T-helper 17 cell (primary cell): ENCODE results near the gene SMIM10L2A. TPM values are rescaled to one million over a fixed set of nuclear protein-coding genes. Genes with fewer than 3 reads are reported as not detected.

Experiments
- ATAC-seq: fragments of 150-1000 bp; cut with Tn5 transposase; 2 replicates; pipeline ENCODE4 v1.10.0; 2021; ENCODE audit warnings: mild to moderate bottlenecking, moderate library complexity
- DNase-seq, 3 donors: peaks; one replicate each; pipeline versions ENCODE4 v3.0.0 to v3.0.0-alpha.2; 2020 to 2021
- H3K9me3 ChIP-seq: one replicate; pipeline ENCODE4 v1.7.0; 2013; ENCODE audit warnings: low read length, mild to moderate bottlenecking; ENCODE audit not compliant: control insufficient read depth, poor library complexity, severe bottlenecking
- H3K27ac Mint-ChIP-seq: one replicate; pipeline ENCODE4 v1.8.0; 2022; ENCODE audit warnings: mild to moderate bottlenecking, moderate library complexity, mixed read lengths
- H3K27me3 Mint-ChIP-seq: one replicate; pipeline ENCODE4 v1.8.0; 2022; ENCODE audit warnings: mixed read lengths
- H3K36me3 Mint-ChIP-seq: one replicate; pipeline ENCODE4 v1.8.0; 2022; ENCODE audit warnings: low read depth, mixed read lengths
- H3K4me1 Mint-ChIP-seq: one replicate; pipeline ENCODE4 v1.8.0; 2022; ENCODE audit warnings: mild to moderate bottlenecking, mixed read lengths
- H3K4me3 Mint-ChIP-seq: one replicate; pipeline ENCODE4 v1.8.0; 2022; ENCODE audit warnings: mild to moderate bottlenecking, moderate library complexity, mixed read lengths
- total RNA-seq, 4 donors: library from RNA in 2 of 4; stranded (reverse) in 2 of 4; gene quantifications; one replicate each; pipeline ENCODE4 v1.2.3 and lab custom pipeline; 2022 to 2026

Gene SMIM10L2A
- total RNA-seq (under 1 TPM; 0.37 to 0.45 TPM), total RNA-seq (lab: John Stamatoyannopoulos, UW) (1.4 to 5.7 reads per million in 2 donors)

GRCh38 chrX:135421932-135422809 is at the start of gene SMIM10L2A:
TSS of gene SMIM10L2A (plus strand) at chrX:135421944. CDS start at chrX:135422132, 188 bp downstream.
- peaks cover 8% of the 10 kb centered on the region for H3K4me1 Mint-ChIP-seq
- DNase-seq (no peak), ATAC-seq (peak; percentile 61)
- H3K36me3 Mint-ChIP-seq = no peaks in the 10 kb centered on the region
- H3K27ac Mint-ChIP-seq = no peak within 1 kb of the TSS
- peak within 1 kb of the TSS; percentile 79 for H3K4me3 Mint-ChIP-seq
- no peaks in the 10 kb centered on the region for H3K9me3 ChIP-seq
- H3K27me3 Mint-ChIP-seq = no peaks in the 10 kb centered on the region

- H3K36me3 Mint-ChIP-seq = peaks cover 2% of the 10 kb centered on the region
- H3K27me3 Mint-ChIP-seq = no peaks in the 10 kb centered on the region
- no peaks in the 10 kb centered on the region for H3K9me3 ChIP-seq
- H3K4me1 Mint-ChIP-seq = peaks cover 3% of the 10 kb centered on the region
- H3K27ac Mint-ChIP-seq = no peak overlapping the region
- DNase-seq = no peak
- no peak overlapping the region for H3K4me3 Mint-ChIP-seq
- no peak for ATAC-seq
Observed at GRCh38 chrX:135373357-135373756, 48.4 kb upstream of the SMIM10L2A start.

- H3K9me3 ChIP-seq = no peaks in the 10 kb centered on the region
- H3K27me3 Mint-ChIP-seq = no peaks in the 10 kb centered on the region
- H3K4me1 Mint-ChIP-seq = peaks cover 18% of the 10 kb centered on the region
- ATAC-seq = no peak
- no peaks in the 10 kb centered on the region for H3K36me3 Mint-ChIP-seq
- no peak for DNase-seq
- peak overlapping the region; percentile 83 for H3K27ac Mint-ChIP-seq
- H3K4me3 Mint-ChIP-seq = no peak overlapping the region
Observed at GRCh38 chrX:135382260-135382659, 39.5 kb upstream of the SMIM10L2A start.

- H3K27ac Mint-ChIP-seq = peak overlapping the region; percentile 83
- H3K4me1 Mint-ChIP-seq = peaks cover 18% of the 10 kb centered on the region
- no peak for DNase-seq
Observed at GRCh38 chrX:135383249-135383648, 38.5 kb upstream of the SMIM10L2A start.

GRCh38 chrX:135384161-135384836 is 37.4 kb upstream of the SMIM10L2A start:
- Mint-ChIP-seq H3K4me3 (peak overlapping the region; percentile 59), H3K27me3 (no peaks in the 10 kb centered on the region), H3K36me3 (no peaks in the 10 kb centered on the region), H3K4me1 (peaks cover 18% of the 10 kb centered on the region), H3K27ac (peak overlapping the region; percentile 83)
- ATAC-seq = peak; percentile 99
- DNase-seq = peak in 2 of 3 donors; percentile 9 to 14
- no peaks in the 10 kb centered on the region for H3K9me3 ChIP-seq

More at GRCh38 chrX:135383249-135383648, 38.5 kb upstream of the SMIM10L2A start:
- no peaks in the 10 kb centered on the region for H3K36me3 Mint-ChIP-seq
- H3K27me3 Mint-ChIP-seq = no peaks in the 10 kb centered on the region
- no peaks in the 10 kb centered on the region for H3K9me3 ChIP-seq
- peak overlapping the region; percentile 15 for H3K4me3 Mint-ChIP-seq
- ATAC-seq = no peak

GRCh38 chrX:135388841-135389240 is 32.9 kb upstream of the SMIM10L2A start:
- peaks cover 5% of the 10 kb centered on the region for H3K4me1 Mint-ChIP-seq
- H3K36me3 Mint-ChIP-seq = no peaks in the 10 kb centered on the region
- H3K27ac Mint-ChIP-seq = no peak overlapping the region
- ATAC-seq = no peak
- H3K27me3 Mint-ChIP-seq = no peaks in the 10 kb centered on the region
- H3K9me3 ChIP-seq = no peaks in the 10 kb centered on the region
- H3K4me3 Mint-ChIP-seq = no peak overlapping the region
- DNase-seq = no peak

- H3K4me1 Mint-ChIP-seq = peaks cover 2% of the 10 kb centered on the region
- no peaks in the 10 kb centered on the region for H3K27me3 Mint-ChIP-seq
- ATAC-seq = no peak
- H3K36me3 Mint-ChIP-seq = no peaks in the 10 kb centered on the region
- H3K9me3 ChIP-seq = no peaks in the 10 kb centered on the region
- H3K4me3 Mint-ChIP-seq = no peak overlapping the region
- no peak overlapping the region for H3K27ac Mint-ChIP-seq
- no peak for DNase-seq
Observed at GRCh38 chrX:135389243-135389642, 32.5 kb upstream of the SMIM10L2A start.

- DNase-seq (no peak), ATAC-seq (no peak)
- Mint-ChIP-seq H3K4me1 (no peaks in the 10 kb centered on the region), H3K27ac (no peak overlapping the region), H3K27me3 (no peaks in the 10 kb centered on the region), H3K36me3 (no peaks in the 10 kb centered on the region), H3K4me3 (no peak overlapping the region)
- no peaks in the 10 kb centered on the region for H3K9me3 ChIP-seq
Observed at GRCh38 chrX:135389717-135390116, 32.0 kb upstream of the SMIM10L2A start.

GRCh38 chrX:135391734-135392133 is 30.0 kb upstream of the SMIM10L2A start:
- Mint-ChIP-seq H3K36me3 (no peaks in the 10 kb centered on the region), H3K4me3 (no peak overlapping the region), H3K27me3 (no peaks in the 10 kb centered on the region), H3K4me1 (no peaks in the 10 kb centered on the region), H3K27ac (no peak overlapping the region)
- DNase-seq (no peak), ATAC-seq (no peak)
- H3K9me3 ChIP-seq = no peaks in the 10 kb centered on the region

GRCh38 chrX:135393051-135393450 is 28.7 kb upstream of the SMIM10L2A start:
- Mint-ChIP-seq H3K4me1 (peaks cover 3% of the 10 kb centered on the region), H3K27ac (no peak overlapping the region), H3K4me3 (no peak overlapping the region), H3K27me3 (no peaks in the 10 kb centered on the region), H3K36me3 (no peaks in the 10 kb centered on the region)
- ATAC-seq (no peak), DNase-seq (no peak)
- H3K9me3 ChIP-seq = no peaks in the 10 kb centered on the region

- Mint-ChIP-seq H3K27ac (no peak overlapping the region), H3K4me1 (peaks cover 3% of the 10 kb centered on the region), H3K27me3 (no peaks in the 10 kb centered on the region), H3K4me3 (no peak overlapping the region), H3K36me3 (no peaks in the 10 kb centered on the region)
- DNase-seq (no peak), ATAC-seq (no peak)
- H3K9me3 ChIP-seq = no peaks in the 10 kb centered on the region
Observed at GRCh38 chrX:135395064-135395463, 26.7 kb upstream of the SMIM10L2A start.

GRCh38 chrX:135396109-135396508 is 25.6 kb upstream of the SMIM10L2A start:
- DNase-seq (no peak), ATAC-seq (no peak)
- H3K4me1 Mint-ChIP-seq = peaks cover 3% of the 10 kb centered on the region
- H3K27me3 Mint-ChIP-seq = no peaks in the 10 kb centered on the region
- H3K4me3 Mint-ChIP-seq = no peak overlapping the region
- no peaks in the 10 kb centered on the region for H3K36me3 Mint-ChIP-seq
- H3K27ac Mint-ChIP-seq = no peak overlapping the region
- no peaks in the 10 kb centered on the region for H3K9me3 ChIP-seq

GRCh38 chrX:135396566-135396965 is 25.2 kb upstream of the SMIM10L2A start:
- H3K4me1 Mint-ChIP-seq = peaks cover 3% of the 10 kb centered on the region
- no peak for DNase-seq
- no peak for ATAC-seq
- no peak overlapping the region for H3K27ac Mint-ChIP-seq
- H3K4me3 Mint-ChIP-seq = no peak overlapping the region
- no peaks in the 10 kb centered on the region for H3K27me3 Mint-ChIP-seq
- no peaks in the 10 kb centered on the region for H3K36me3 Mint-ChIP-seq
- H3K9me3 ChIP-seq = no peaks in the 10 kb centered on the region
